Breast epithelium (tissue), 3 donors: ENCODE measurements around the gene OR1A2.
"Not testable (repeated sequence)": the region's sequence is repeated elsewhere in the genome, so short reads cannot be mapped to it uniquely, and the experiment has no call there.

Source experiments
- POLR2A ChIP-seq: fragments of 450-650 bp; IDR thresholded peaks from one replicate; pipeline ENCODE4 v1.6.1; 2016; ENCODE audit warnings: antibody characterized with exemption, mild to moderate bottlenecking, moderate library complexity
- POLR2AphosphoS5 ChIP-seq, 3 donors: sonication (generic); formaldehyde crosslinking; IDR thresholded peaks; one replicate each; pipeline ENCODE4 v1.6.1; 2017; ENCODE audit warnings: antibody characterized with exemption in 3 of 3
- TF ChIP-seq, protein P1 (sequence below), 3 donors: fragments of 450-650 bp; IDR thresholded peaks; one replicate each; pipeline ENCODE4 v1.5.1; 2016 to 2017; ENCODE audit warnings: antibody characterized with exemption in 3 of 3, mild to moderate bottlenecking in 3 of 3, moderate library complexity in 3 of 3

DNA sequence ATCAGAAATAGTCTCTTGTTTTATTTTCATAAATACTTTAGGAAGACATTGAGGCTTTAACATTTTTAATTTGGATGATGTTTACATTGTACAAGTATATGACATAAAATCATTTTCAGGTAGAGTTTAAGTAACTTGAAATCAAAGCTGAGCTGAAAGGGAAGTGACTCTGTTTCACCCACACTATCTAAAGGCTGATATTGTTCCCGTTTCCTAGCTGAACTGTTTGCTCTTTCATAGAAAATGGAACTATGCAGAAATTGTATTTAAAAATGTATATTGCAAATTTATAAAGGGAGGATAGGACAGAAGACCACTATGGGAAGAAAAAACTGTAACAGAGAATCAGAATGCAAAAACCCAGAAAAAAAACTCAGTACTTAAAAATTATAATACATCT lies 47.5 kb downstream of the OR1A2 start:
- TF ChIP-seq, protein P1, sequence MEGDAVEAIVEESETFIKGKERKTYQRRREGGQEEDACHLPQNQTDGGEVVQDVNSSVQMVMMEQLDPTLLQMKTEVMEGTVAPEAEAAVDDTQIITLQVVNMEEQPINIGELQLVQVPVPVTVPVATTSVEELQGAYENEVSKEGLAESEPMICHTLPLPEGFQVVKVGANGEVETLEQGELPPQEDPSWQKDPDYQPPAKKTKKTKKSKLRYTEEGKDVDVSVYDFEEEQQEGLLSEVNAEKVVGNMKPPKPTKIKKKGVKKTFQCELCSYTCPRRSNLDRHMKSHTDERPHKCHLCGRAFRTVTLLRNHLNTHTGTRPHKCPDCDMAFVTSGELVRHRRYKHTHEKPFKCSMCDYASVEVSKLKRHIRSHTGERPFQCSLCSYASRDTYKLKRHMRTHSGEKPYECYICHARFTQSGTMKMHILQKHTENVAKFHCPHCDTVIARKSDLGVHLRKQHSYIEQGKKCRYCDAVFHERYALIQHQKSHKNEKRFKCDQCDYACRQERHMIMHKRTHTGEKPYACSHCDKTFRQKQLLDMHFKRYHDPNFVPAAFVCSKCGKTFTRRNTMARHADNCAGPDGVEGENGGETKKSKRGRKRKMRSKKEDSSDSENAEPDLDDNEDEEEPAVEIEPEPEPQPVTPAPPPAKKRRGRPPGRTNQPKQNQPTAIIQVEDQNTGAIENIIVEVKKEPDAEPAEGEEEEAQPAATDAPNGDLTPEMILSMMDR (IDR thresholded peaks at IDR 0.05): not testable (repeated sequence)
- TF ChIP-seq POLR2A; POLR2AphosphoS5 (IDR thresholded peaks at IDR 0.05): not testable (repeated sequence)
